ENCODE measurements around the gene DDA1. TPM values are rescaled to one million over a fixed set of nuclear protein-coding genes. Genes with fewer than 3 reads are reported as not detected.
"Not testable (repeated sequence)": the region's sequence is repeated elsewhere in the genome, so short reads cannot be mapped to it uniquely, and the experiment has no call there.

The DDA1 gene
- total RNA-seq, 1 donor from 2014 or later, result 20.9 TPM

DNA sequence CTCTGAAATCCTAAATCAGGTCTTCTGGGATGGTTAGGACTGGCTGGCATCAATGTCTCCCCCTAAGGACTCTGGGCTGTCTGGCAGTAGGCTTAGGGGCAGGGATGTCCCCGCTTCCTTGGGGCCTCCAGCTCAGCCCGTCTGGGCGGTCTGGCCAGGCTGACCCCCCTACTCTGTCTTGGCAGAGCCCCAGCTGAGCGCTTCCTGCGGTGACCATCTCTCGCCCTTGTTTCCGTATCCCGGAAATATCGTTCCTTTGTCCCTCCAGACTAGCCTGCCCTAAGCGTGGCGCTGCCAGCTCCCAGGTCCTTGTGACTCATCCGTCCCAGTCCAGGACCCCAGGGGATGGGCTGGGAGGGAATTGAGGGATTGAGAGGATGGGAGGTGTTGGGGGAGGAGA, 39.3 kb downstream of the DDA1 start:
- peak; percentile 92 for DNase-seq

DNA sequence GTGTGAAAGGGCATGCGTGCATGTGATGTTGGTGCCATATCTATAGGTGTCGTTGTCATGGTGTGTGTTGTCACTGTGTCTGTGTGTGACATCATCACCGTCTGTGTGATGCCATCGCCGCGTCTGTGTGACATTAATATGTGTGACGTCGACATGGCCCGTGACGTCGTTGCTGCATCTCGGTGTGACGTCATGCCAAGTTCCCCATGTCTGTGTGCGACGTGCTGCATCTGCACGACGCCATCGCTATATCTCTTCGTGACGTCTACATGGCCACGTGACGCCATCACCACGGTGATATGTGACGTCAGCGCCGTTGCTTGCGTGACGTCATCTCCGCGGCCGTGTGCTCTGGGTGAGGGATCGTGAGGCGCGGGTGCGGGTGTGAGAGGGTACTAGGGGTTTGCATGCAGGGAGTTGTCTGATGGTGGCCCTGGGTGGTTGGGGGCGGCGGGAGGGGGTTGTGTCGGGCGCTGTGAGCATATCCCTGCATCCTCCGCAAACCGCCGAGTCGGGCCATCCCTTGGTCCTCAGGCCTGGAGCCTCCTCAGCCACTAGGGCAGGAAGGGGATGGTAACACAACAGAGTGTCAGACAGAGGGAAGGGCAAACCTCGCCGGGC, 42.6 kb downstream of the DDA1 start:
- DNase-seq, result no peak

DNA sequence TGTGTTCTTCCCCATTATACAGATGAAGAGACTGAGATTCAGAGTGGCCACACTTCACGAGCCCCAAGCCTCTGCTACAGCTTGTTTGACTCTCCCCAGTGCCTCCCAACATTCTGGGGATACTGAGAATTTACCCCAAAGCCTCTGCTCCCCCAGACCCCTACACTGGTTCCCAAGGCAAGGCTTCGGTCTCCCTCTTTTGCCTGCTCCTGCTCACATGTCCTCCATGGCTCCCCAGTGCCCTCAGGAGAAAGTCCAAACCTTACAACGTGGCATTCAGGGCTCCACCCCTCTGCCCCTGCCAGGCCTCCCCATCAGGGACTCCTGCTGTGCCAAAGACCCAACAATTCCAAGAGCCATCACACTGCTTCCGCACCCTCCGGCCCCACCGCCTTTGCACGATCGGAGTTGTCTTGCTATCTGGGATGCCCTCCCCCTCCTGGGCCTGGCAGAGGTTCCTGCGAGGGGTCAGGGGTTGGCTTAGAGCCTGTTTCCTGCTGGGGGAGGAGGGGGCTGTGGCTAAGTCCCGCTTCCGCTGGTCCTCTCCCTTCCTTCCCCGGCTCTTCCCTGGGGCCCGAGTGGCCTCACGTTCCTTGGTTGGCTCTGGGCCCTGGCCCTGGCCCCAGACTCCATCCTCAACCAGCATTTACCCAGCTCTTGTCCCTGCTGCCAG, 43.4 kb downstream of the DDA1 start:
- DNase-seq, result peak; percentile 20

DNA sequence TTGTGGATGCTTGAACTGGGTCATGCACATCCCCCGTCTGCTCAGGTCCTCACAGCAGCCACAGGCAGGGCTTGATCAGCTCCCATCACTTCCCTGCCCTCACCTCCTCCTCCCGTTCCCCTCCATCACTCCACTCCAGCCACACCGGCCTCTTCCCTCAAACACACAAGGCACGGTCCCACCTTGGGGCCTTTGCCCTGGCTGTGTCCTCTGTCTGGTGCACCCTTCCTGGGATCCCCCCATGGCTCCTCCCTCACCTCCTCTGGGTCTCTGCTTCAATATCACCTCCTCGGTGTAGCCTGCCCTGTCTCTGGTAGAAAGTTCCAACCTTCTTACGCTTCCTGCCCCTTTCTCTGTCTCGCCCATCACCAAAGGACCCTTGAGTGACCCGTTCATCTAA, 44.0 kb downstream of the DDA1 start:
- DNase-seq, result no peak

DNA sequence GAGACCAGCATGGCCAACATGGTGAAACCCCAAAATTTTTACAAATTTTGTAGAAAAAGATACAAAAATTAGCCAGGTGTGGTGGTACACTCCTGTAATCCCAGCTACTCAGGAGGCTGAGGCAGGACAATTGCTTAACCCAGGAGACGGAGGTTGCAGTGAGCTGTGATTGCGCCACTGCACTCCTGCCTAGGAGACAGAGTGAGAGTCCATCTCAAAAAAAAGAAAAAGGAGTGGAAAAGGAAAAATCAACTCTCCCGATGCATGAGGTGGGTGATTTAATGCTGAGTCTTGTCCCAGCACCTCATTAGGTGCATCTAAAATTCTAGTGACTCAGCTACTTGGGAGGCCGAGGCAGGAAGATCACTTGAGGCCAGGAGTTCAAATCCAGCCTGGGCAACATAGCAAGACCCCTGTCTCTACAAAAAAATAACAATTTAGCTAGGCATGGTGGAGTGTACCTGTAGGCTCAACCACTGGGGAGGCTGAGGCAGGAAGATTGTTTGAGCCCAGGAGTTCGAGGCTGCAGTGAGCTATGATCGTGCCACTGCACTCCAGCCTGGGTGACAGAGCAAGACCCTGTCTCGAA, 47.8 kb downstream of the DDA1 start:
- DNase-seq, result no peak

DNA sequence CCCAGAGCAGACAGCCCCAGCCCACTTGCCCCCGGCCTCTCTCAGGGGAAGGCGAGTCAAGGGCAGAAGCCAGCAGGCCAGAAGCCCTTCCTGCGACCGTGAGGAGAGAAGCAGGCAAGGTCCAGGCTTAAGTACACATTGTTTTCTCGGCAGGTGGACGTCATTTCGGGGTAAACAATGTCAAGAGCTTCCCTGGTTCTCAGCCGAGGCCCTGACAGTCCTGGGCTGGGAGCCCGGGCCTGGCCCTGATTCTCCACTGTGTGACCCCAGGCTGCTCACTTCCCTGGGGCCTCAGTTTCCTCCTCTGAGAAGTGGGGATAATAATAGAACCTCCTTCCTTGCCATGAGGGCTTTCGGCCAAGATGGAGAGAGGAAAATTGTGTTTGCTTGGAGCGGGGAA, 48.4 kb downstream of the DDA1 start:
- DNase-seq, result peak; percentile 27

DNA sequence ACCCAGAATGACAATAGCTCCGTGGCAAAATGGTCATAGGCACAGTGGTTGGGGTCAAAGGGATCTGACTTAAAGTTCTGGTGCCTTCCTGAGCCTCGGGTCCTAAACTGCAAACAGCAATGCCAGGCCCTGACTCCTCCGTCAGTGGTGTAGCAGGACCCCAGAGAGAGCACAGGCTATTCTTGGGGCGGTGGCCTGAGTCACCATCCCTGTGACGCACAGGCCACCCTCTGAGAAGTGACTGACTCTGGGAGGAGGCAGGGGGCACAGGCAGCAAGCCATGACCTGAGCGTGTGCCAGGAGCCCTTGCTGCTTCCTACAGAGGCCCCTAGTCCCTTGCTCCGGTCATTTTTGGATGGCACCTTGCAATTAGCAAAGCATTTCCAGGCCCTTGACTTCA, 49.0 kb downstream of the DDA1 start:
- no peak for DNase-seq

DNA sequence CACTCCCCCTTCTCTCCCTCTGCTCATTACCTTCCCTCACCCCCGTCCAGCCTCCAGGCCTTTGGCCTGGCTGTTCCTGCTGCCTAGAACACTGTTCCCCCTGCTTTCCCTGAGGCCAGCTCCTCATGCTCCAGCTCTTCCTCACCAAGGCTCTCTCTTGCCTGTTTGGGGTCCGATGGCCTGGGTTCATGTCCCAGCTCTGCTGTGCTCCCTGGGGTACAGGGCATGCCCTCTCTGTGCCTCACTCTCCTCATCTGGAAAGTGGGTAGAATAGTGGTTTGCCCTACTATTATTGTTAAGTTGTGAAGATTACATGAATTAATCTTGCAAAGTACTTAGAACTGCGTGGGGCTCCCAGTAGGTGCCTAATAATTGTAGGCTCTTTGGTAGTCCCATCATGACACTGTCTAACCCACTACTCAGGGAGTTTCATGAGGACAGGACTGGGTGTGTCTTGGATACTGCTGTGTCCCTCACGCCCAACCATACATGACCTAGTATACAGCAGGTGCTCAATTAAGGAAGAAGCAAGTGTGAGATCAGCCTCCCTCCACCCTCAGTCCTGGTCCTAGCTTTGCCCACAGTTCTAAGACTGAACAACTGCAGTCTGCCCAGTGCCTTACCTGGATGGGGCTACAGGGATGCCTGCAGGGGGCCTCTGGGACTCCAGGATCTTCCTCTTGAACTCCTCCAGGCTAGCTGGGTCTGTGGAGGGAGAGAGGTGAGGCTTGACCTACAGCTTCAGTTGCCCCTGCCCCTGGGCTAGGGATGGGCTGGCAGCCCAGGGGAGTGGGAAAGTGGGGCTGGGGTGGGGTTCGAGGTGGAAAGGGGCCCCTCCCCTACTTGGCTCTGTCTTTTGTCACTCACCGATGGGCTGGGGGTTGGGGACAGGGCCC, 50.8 kb downstream of the DDA1 start:
- DNase-seq, result no peak

DNA sequence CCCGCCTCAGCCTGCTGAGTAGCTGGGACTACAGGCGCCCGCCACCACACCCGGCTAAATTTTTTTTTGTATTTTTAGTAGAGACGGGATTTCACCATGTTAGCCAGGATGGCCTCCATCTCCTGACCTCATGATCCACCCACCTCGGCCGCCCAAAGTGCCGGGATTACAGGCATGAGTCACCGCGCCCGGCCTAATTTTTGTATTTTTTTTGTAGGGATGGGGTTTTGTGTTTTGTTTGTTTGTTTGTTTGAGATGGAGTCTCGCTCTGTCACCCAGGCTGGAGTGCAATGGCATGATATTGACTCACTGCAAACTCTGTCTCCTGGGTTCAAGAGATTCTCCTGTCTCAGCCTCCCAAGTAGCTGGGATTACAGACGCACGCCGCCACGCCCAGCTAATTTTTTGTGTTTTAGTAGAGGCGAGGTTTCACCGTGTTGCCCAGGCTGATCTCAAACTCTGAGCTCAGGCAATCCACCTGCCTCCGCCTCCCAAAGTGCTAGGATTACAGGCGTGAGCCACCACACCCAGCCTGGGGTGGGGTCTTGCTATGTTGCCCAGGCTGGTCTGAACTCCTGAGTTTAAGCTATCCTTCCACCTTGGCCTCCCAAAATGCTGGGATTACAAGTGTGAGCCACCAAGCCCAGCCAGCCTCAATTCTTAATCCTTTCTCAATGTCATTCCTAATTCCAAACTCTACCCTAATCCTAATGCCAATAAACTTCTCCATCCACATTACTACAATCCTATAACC, 54.7 kb downstream of the DDA1 start:
- DNase-seq, result not testable (repeated sequence)

DNA sequence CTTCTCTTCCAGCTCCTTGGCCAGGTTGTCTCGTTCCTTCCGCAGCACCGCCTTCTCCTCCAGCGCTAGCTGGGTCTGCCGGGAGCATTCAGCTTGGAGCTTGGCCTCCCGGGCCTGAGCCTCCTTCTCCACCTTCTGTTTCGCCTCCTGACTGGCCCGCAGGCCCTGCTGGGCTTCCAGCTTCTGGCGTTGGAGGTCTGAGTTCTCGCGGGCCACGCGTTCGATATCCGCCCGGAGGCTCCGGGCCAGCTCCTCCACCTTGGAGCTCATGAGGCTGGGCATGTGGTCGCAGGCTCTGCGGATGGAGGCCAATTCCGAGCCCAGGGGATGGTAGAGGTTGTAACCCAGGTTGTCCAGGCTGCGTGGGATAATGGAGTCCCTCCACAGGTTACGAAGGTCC, 56.0 kb downstream of the DDA1 start:
- DNase-seq, result no peak

DNA sequence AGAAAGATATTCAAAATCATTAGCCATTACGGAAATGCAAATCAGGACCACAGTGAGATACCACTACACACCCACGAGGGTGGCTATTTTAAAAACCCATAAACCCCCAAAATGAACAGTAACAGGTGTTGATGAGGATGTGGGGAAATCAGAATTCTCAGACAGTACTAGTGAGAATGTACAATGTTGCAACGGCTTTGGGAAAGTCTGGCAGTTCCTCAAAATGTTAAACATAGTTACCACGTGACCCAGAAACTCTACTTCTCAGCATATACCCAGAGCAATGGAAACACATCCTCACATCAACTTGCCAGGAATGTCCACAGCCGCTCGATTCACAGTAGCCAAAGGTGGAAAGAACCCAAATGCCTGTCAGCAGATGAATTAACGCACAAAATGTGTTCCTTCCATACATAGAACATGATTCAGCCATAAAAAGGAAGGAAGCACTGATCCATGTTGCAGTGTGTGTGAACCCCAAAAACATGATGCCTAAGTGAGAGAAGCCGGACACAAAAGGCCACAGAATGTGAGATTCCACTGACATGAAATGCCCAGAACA, 60.7 kb downstream of the DDA1 start:
- peak; percentile 28 for DNase-seq

Other genes with a start within 250 kb of the DDA1 start
- gene HAUS8, start 234.1 kb upstream of the DDA1 start, total RNA-seq, result 4.1 and 4.6 TPM in 2 replicates
- gene MYO9B, start 233.8 kb upstream of the DDA1 start, total RNA-seq, result 53.6 and 62.1 TPM in 2 replicates
- gene USE1, start 94.2 kb upstream of the DDA1 start, total RNA-seq, result 18.7 and 24.8 TPM in 2 replicates
- gene OCEL1, start 83.3 kb upstream of the DDA1 start, total RNA-seq, result 3.8 and 4.4 TPM in 2 replicates
- 63.1 and 82.0 TPM in 2 replicates for gene NR2F6, start 63.6 kb upstream of the DDA1 start, total RNA-seq
- 48.6 and 75.9 TPM in 2 replicates for gene USHBP1, start 44.8 kb upstream of the DDA1 start, total RNA-seq
- gene BABAM1, start 42.1 kb upstream of the DDA1 start, total RNA-seq, result 98.2 and 137 TPM in 2 replicates
- 0.68 and 1.5 TPM in 2 replicates for gene ANKLE1, start 27.7 kb upstream of the DDA1 start, total RNA-seq
- 9.5 and 11.7 TPM in 2 replicates for gene ABHD8, start 6.1 kb upstream of the DDA1 start, total RNA-seq
- 40.1 and 52.4 TPM in 2 replicates for gene MRPL34, start 3.7 kb upstream of the DDA1 start, total RNA-seq
- gene ANO8, start 25.3 kb downstream of the DDA1 start, total RNA-seq, result 5.0 and 6.8 TPM in 2 replicates
- gene GTPBP3, start 28.0 kb downstream of the DDA1 start, total RNA-seq, result 12.3 and 14.1 TPM in 2 replicates
- gene PLVAP, start 67.8 kb downstream of the DDA1 start, total RNA-seq, result 15.2 and 73.9 TPM in 2 replicates
- gene CCDC194, start 84.6 kb downstream of the DDA1 start, total RNA-seq, result 0.17 TPM in 1 of 2 replicates, not detected in the other
- 1.8 and 6.5 TPM in 2 replicates for gene BST2, start 96.1 kb downstream of the DDA1 start, total RNA-seq
- 47.4 and 60.9 TPM in 2 replicates for gene MVB12A, start 110.5 kb downstream of the DDA1 start, total RNA-seq
- not detected in 2 replicates for gene TMEM221, start 139.1 kb downstream of the DDA1 start, total RNA-seq
- not detected in 2 replicates for gene NXNL1, start 151.4 kb downstream of the DDA1 start, total RNA-seq
- 31.7 and 35.5 TPM in 2 replicates for gene SLC27A1, start 161.0 kb downstream of the DDA1 start, total RNA-seq
- 65.7 and 74.7 TPM in 2 replicates for gene PGLS, start 202.1 kb downstream of the DDA1 start, total RNA-seq
- gene COLGALT1, start 246.1 kb downstream of the DDA1 start, total RNA-seq, result 105 and 106 TPM in 2 replicates